22Rv1 (cell line): Measurements from ENCODE around the gene JAKMIP2.

ENCODE experiments used
- H3K27ac ChIP-seq: fragments of 450-650 bp; 2 replicates; pipeline ENCODE4 v1.5.1; 2017
- ZFX ChIP-seq: fragments of 450-650 bp; IDR thresholded peaks from 2 replicates; pipeline ENCODE4 v1.6.1; 2017; ENCODE audit warnings: antibody characterized with exemption, borderline replicate concordance
- TF ChIP-seq, protein P1 (sequence below): fragments of 450-650 bp; IDR thresholded peaks from 2 replicates; pipeline ENCODE4 v1.5.1; 2017; ENCODE audit warnings: mild to moderate bottlenecking

The JAKMIP2 gene

DNA sequence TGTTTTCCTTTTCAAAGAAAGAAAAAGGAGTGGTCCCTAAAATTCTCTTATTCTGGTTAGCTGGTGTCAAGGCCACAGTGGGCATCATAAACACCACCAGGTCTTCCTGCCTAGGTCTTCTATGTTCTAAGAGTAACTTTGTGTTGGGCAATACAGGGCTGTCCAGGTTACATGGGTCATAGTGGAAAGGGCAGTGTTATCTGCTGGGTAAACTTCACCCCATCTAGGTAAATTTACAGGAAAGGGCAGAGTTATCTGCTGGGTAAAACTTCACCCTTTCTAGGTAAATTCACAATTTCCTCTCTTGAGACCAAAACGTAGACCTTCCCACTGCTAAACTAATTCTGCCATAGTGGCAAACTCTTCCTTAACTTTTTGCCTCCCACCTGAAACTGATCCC is 18.9 kb upstream of the JAKMIP2 start:
- H3K27ac ChIP-seq: no peak overlapping the region

DNA sequence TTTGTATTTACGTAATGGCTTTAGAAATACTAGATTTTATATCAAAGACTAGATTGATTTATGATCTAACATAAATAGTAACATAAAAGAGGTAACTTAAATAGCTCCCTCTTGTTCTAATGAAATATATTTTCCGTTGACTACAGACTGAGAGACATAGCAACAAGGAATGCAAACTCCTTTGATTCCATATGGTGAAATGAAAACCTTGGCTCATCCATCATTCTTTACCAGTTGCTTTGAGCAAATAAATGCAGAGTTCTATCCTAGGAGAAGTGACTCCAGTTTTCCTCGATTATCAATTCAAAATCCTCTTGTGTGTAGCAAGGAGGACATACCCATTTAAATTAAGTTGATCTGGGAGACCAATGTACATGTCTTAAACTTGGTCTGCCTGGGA is 18.0 kb upstream of the JAKMIP2 start:
- no peak overlapping the region for H3K27ac ChIP-seq
- no peak for TF ChIP-seq ZFX
- TF ChIP-seq, protein P1, sequence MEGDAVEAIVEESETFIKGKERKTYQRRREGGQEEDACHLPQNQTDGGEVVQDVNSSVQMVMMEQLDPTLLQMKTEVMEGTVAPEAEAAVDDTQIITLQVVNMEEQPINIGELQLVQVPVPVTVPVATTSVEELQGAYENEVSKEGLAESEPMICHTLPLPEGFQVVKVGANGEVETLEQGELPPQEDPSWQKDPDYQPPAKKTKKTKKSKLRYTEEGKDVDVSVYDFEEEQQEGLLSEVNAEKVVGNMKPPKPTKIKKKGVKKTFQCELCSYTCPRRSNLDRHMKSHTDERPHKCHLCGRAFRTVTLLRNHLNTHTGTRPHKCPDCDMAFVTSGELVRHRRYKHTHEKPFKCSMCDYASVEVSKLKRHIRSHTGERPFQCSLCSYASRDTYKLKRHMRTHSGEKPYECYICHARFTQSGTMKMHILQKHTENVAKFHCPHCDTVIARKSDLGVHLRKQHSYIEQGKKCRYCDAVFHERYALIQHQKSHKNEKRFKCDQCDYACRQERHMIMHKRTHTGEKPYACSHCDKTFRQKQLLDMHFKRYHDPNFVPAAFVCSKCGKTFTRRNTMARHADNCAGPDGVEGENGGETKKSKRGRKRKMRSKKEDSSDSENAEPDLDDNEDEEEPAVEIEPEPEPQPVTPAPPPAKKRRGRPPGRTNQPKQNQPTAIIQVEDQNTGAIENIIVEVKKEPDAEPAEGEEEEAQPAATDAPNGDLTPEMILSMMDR: no peak

More for the DNA sequence above, 18.9 kb upstream of the JAKMIP2 start:
- TF ChIP-seq, protein P1: no peak
- TF ChIP-seq ZFX: no peak

DNA sequence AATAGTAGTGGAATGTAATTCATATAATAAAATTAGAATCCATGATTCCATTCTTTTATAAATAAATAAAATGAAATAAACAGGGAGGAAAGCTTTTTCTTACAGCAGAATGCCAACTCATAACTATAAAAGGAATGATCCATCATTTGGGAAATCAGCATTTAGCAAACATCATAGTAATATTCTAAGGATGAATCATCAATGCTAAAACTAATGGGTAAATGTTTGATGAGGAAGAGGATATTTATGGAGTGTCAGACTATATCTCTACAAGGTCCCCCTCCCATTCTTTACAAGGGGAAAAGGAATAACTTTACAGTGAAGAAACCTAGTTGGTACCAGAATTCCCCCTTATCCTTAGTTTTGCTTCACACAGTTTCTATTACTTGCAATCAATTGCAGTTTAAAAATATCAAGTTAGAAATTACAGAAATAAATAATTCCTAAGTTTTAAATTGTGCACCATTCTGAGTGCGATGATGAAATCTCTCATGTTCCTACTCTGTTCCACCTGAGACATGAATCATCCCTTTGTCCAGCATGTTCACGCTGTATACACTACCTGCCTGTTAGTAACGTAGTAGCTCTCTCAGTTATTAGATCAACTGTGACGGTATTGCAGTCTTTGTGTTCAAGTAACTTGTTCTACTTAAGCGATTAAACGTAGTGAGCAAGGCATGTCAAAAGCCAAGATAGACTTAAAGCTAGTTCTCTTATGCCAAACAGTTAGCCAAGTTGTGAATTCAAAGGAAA is 14.2 kb upstream of the JAKMIP2 start:
- TF ChIP-seq ZFX: no peak
- TF ChIP-seq, protein P1: no peak
- H3K27ac ChIP-seq: no peak overlapping the region

DNA sequence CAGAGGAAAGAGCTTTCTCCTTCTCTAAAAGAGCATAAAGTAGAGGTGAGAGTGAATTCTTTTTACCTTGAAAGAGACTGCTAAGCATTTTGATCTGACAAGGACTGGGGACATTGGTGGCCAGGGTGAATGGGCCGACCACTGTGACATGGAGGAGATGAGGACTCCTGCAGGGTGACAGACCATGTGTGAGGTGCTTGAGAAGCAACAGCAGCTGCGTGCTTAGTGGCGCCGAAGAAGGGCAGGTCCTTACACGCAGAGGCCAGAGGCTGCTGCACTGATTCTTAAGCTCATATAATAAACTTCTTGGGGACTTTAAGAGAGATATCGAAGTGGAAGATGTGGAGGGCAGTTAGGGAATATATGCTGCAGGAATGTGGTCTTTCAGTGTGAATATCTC is 8.7 kb upstream of the JAKMIP2 start:
- TF ChIP-seq ZFX: no peak
- TF ChIP-seq, protein P1: no peak
- no peak overlapping the region for H3K27ac ChIP-seq

DNA sequence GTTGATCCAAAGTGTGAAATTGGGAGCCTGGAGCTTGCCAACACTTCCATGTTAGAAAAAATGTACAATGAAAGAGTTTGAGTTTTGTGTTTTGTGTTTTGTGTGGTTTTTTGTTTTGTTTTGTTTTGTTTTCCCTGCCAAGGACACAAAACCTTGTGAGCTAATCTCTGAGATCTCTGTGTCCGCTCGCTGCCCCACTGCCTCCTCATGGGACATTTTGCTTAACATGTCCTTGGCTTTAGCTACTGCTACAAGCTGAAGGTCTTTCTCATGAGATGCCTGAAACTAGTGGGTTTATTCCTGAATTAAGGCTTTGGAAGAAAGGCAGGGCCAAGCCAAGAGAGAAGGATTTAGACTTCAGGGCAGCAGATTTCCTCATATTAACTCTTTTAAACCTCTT is 7.3 kb upstream of the JAKMIP2 start:
- no peak for TF ChIP-seq ZFX
- TF ChIP-seq, protein P1: no peak
- H3K27ac ChIP-seq: no peak overlapping the region

DNA sequence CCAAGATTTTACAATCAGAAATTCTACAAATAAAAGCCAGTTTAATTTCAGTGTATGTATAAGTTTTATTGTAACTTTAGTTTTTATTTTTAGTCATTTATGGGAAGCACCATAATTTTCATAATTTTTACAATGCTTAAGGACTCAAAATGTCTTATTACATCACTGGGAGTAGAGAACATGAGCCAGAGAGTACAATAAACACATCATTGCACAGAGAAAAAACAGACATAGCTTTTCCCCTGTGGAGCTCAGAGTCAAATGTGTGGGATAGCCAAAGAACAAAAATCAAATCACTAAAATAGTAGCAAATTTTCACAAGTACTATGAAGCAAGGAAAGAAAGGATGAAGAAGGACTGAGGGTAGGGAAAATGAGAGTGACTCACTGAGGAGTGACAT is 5.5 kb upstream of the JAKMIP2 start:
- no peak for TF ChIP-seq ZFX
- TF ChIP-seq, protein P1: no peak
- no peak overlapping the region for H3K27ac ChIP-seq

DNA sequence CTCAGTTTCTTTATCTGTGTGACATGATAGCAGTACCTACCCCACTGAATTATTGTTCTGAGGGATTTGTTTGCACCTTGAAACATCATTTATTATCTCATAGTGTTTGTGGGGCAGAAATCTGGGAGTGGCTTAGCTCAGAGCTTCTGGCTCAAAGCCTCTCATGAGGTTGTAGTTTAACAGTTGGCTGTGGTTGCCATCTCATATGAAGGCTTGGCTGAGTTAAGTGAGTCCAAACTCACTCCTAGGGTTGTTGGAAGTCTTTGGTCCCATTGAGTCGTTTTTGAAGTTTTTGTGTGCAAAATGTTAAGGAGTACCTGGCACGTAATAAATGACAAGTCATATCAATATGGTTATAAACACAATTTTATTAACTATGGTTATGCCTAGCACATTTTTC is 3.6 kb upstream of the JAKMIP2 start:
- H3K27ac ChIP-seq: no peak overlapping the region
- TF ChIP-seq ZFX: no peak
- TF ChIP-seq, protein P1: no peak
